NCI-H187 treated with DMSO at 0.1 percent for 48 hours (cell line): ENCODE data around the gene RNF144A.

Source experiments
- DNase-seq: peaks from one replicate; lab custom pipeline; 2025; lab: John Stamatoyannopoulos, UW

RNF144A gene

GRCh38 chr2:7089284-7089683, 172.1 kb downstream of the RNF144A start:
- no peak for DNase-seq

- no peak for DNase-seq
These were observed 172.8 kb downstream of the RNF144A start for GRCh38 chr2:7089898-7090510.

DNA sequence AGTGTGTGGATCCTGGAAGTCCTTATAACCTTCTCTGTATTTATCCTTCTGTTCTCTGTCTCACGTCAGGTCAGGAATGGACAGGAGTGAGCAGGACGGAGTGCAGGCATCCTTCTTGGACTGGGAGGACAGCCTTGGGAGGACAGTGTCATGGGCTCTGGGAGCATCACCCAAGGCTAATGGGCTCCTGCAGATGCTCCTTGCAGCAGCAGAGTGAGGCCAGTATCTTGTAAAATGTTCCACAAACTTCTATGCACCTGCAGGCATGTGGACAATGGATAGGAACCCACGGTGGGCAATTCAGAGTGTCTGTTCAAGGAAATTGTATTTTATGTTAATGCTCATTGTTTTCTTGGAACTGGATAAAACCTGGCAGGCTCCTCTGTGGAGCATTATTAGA, 176.2 kb downstream of the RNF144A start:
- no peak for DNase-seq
